Transverse colon (tissue), 4 donors: ENCODE measurements around the gene RASSF1.

ENCODE experiments used
- CTCF ChIP-seq, 5 experiments: fragments of 200-600 bp in 3 of 5; fragments of 450-650 bp in 2 of 5; sonication (generic) in 3 of 5; IDR thresholded peaks; 1 replicate in 2 of 5; 2 replicates in 3 of 5; pipeline ENCODE4 v1.5.1; 2016 to 2017; ENCODE audit warnings: antibody characterized with exemption in 5 of 5, inconsistent platforms in 3 of 5, mild to moderate bottlenecking in 2 of 5, moderate library complexity in 1 of 5
- POLR2A ChIP-seq: fragments of 450-650 bp; IDR thresholded peaks from one replicate; pipeline ENCODE4 v1.6.1; 2016; ENCODE audit warnings: antibody characterized with exemption, mild to moderate bottlenecking, moderate library complexity
- POLR2AphosphoS5 ChIP-seq, 3 donors: sonication (generic); formaldehyde crosslinking; IDR thresholded peaks; one replicate each; pipeline ENCODE4 v1.6.1; 2016; ENCODE audit warnings: antibody characterized with exemption in 3 of 3

GRCh38 chr3:50298836-50299637 is 41.6 kb downstream of the RASSF1 start, which contains the start of the genes HYAL3 and NAA80:
- peak; percentile 96 for TF ChIP-seq POLR2A
- peak; percentile 27 to 89 (median 39) for TF ChIP-seq CTCF (IDR thresholded peaks at IDR 0.05)
- TF ChIP-seq POLR2AphosphoS5 (IDR thresholded peaks at IDR 0.05), result peak; percentile 97 to 98 (median 97)
